Naive thymus-derived CD8-positive, alpha-beta T cell (primary cell): Measurements from ENCODE around the gene ATP4B. TPM values are rescaled to one million over a fixed set of nuclear protein-coding genes. Genes with fewer than 3 reads are reported as not detected.

Experiments
- ATAC-seq, 2 donors: fragments of 150-1000 bp; cut with Tn5 transposase in 1 of 2; sonication (Bioruptor Pico), chemical (Tn5 transposase) in 1 of 2; 1 replicate in 1 of 2; 2 replicates in 1 of 2; pipeline ENCODE4 v1.10.0; 2021; ENCODE audit warnings: mild to moderate bottlenecking in 2 of 2, moderate library complexity in 2 of 2
- POLR2A ChIA-PET: fragments of 350-600 bp; sonication (Branson Sonifier 250); formaldehyde crosslinking; loops from one replicate; lab custom pipeline; 2021; ENCODE audit warnings: antibody characterized with exemption; lab: Charles Lee
- DNase-seq, 10 donors: peaks; one replicate each; pipeline versions ENCODE4 v3.0.0 to v3.0.0-alpha.2; 2020 to 2022
- H3K27ac Mint-ChIP-seq, 10 donors: one replicate each; pipeline ENCODE4 v1.8.0; 2020 to 2022; ENCODE audit warnings: mild to moderate bottlenecking in 10 of 10, mixed read lengths in 10 of 10, moderate library complexity in 4 of 10, inconsistent platforms in 1 of 10
- H3K27me3 Mint-ChIP-seq, 5 donors: one replicate each; pipeline ENCODE4 v1.8.0; 2021 to 2022; ENCODE audit warnings: mixed read lengths in 5 of 5
- H3K36me3 Mint-ChIP-seq, 3 donors: one replicate each; pipeline ENCODE4 v1.8.0; 2020 to 2022; ENCODE audit warnings: mixed read lengths in 3 of 3, mild to moderate bottlenecking in 2 of 3, inconsistent platforms in 1 of 3
- H3K4me1 Mint-ChIP-seq, 4 donors: one replicate each; pipeline ENCODE4 v1.8.0; 2021 to 2022; ENCODE audit warnings: mixed read lengths in 4 of 4
- H3K4me3 Mint-ChIP-seq, 10 donors: one replicate each; pipeline ENCODE4 v1.8.0; 2020 to 2022; ENCODE audit warnings: mild to moderate bottlenecking in 10 of 10, mixed read lengths in 10 of 10, moderate library complexity in 6 of 10, inconsistent platforms in 1 of 10
- H3K9me3 Mint-ChIP-seq, 9 donors: one replicate each; pipeline ENCODE4 v1.8.0; 2020 to 2022; ENCODE audit warnings: mixed read lengths in 9 of 9, mild to moderate bottlenecking in 3 of 9, inconsistent platforms in 1 of 9, moderate library complexity in 1 of 9
- polyA plus RNA-seq, 3 donors: library from polyadenylated mRNA; unstranded; fragments of 300-500 nt; fragmentation: Illumina TruSeq; gene quantifications; one replicate each; pipeline ENCODE4 v1.2.3, GENCODE V29; 2021
- total RNA-seq, 8 experiments: library from RNA in 2 of 8; stranded (reverse) in 2 of 8; gene quantifications; one replicate each; pipeline ENCODE4 v1.2.3 and lab custom pipeline; 2021 to 2026

The ATP4B gene
- total and polyA plus RNA-seq, 5 experiments from 2014 or later, result not detected

- Mint-ChIP-seq H3K4me1 (peaks cover 2 to 8% (median 6%) of the 10 kb centered on the region in 4 donors), H3K27me3 (no peaks in the 10 kb centered on the region), H3K9me3 (peaks cover 0 to 4% (median 0%) of the 10 kb centered on the region in 9 donors), H3K36me3 (no peaks in the 10 kb centered on the region), H3K4me3 (no peak overlapping the region), H3K27ac (peak overlapping the region in 2 of 10 donors; percentile 41 to 59)
- DNase-seq (peak in 1 of 10 donors; percentile 4), ATAC-seq (no peak)
- POLR2A ChIA-PET, result no interaction called here
These were observed 3.8 kb downstream of the ATP4B start for GRCh38 chr13:113654175-113654560.

DNA sequence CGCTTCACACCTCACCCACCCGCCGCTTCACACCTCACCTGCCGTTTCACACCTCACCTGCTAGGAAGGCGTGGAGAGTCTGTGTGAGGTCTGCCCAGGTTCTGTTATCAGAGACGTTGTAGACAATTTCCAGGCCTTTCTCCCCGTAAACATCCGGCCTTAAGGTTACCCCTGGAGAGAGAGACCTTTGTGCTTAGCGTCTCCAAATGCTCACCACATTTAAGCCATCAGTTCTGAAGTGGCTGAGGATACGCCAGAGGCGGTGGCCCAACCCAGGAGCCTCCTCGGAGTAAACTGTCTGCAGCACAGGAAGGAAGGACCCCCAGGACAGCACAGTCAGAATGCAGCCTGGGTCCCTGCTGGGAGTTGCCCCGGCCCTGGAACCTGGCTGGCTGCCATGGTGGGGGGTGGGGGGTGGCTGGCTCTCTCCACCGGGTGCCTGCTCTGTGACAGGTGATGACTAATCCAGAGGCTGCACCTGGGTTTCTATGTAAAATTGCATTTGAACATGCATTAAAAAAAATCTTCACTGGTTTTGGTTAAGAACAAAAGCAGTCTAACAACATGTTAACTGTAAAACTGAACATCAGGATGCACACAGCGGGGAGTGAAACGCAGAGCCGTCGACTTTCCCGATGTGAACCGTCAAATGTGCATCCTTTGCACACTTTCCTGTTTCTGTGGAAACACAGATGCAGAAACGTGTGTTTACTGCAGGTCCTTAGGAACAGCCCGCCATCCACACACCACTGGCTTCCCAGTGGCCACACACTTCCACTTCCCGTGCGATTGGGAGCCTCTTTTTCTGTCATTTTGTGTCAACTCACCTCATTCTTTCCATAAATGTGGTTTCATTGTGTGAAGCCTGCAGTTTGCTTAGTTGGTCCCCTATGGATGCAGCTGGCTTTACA lies 4.5 kb downstream of the ATP4B start:
- POLR2A ChIA-PET, result no interaction called here
- peak overlapping the region in 3 of 10 donors; percentile 40 to 62 (median 59) for H3K27ac Mint-ChIP-seq
- H3K9me3 Mint-ChIP-seq, result peaks cover 0 to 4% (median 0%) of the 10 kb centered on the region in 9 donors
- H3K27me3 Mint-ChIP-seq, result no peaks in the 10 kb centered on the region
- DNase-seq (peak in 1 of 10 donors; percentile 63), ATAC-seq (no peak)
- peaks cover 2 to 8% (median 6%) of the 10 kb centered on the region in 4 donors for H3K4me1 Mint-ChIP-seq
- H3K4me3 Mint-ChIP-seq, result no peak overlapping the region
- H3K36me3 Mint-ChIP-seq, result no peaks in the 10 kb centered on the region

GRCh38 chr13:113652404-113653263 lies 5.4 kb downstream of the ATP4B start:
- POLR2A ChIA-PET, result no interaction called here
- no peaks in the 10 kb centered on the region for H3K27me3 Mint-ChIP-seq
- H3K36me3 Mint-ChIP-seq, result no peaks in the 10 kb centered on the region
- peak overlapping the region in 1 of 10 donors; percentile 62 for H3K27ac Mint-ChIP-seq
- DNase-seq (peak in 1 of 10 donors; percentile 36), ATAC-seq (no peak)
- H3K4me1 Mint-ChIP-seq, result peaks cover 6 to 15% (median 10%) of the 10 kb centered on the region in 4 donors
- no peak overlapping the region for H3K4me3 Mint-ChIP-seq
- peaks cover 0 to 4% (median 0%) of the 10 kb centered on the region in 9 donors for H3K9me3 Mint-ChIP-seq

- peaks cover 0 to 6% (median 0%) of the 10 kb centered on the region in 9 donors for H3K9me3 Mint-ChIP-seq
- no peak for ATAC-seq
- no peak overlapping the region for H3K4me3 Mint-ChIP-seq
- DNase-seq, result peak in 1 of 10 donors; percentile 38
- no peaks in the 10 kb centered on the region for H3K36me3 Mint-ChIP-seq
- no peak overlapping the region for H3K27ac Mint-ChIP-seq
- peaks cover 6 to 24% (median 19%) of the 10 kb centered on the region in 4 donors for H3K4me1 Mint-ChIP-seq
- POLR2A ChIA-PET, result no interaction called here
- H3K27me3 Mint-ChIP-seq, result no peaks in the 10 kb centered on the region
These were observed 6.2 kb downstream of the ATP4B start for GRCh38 chr13:113651511-113652403.

- Mint-ChIP-seq H3K4me1 (peaks cover 9 to 34% (median 29%) of the 10 kb centered on the region in 4 donors), H3K27ac (no peak overlapping the region), H3K4me3 (no peak overlapping the region), H3K36me3 (no peaks in the 10 kb centered on the region), H3K9me3 (peaks cover 0 to 6% (median 0%) of the 10 kb centered on the region in 9 donors), H3K27me3 (no peaks in the 10 kb centered on the region)
- ATAC-seq, result no peak
- POLR2A ChIA-PET, result no interaction called here
- peak in 1 of 10 donors; percentile 13 for DNase-seq
These were observed 7.3 kb downstream of the ATP4B start for GRCh38 chr13:113650731-113651148.

- DNase-seq (peak in 1 of 10 donors; percentile 34), ATAC-seq (no peak)
- H3K4me3 Mint-ChIP-seq, result no peak overlapping the region
- no peaks in the 10 kb centered on the region for H3K27me3 Mint-ChIP-seq
- H3K4me1 Mint-ChIP-seq, result peaks cover 9 to 37% (median 31%) of the 10 kb centered on the region in 4 donors
- POLR2A ChIA-PET, result interaction anchor here (1.2 kb wide), 1 partner anchor 16 kb away, joined by 3 read pairs; no protein-coding TSS in a partner anchor
- peak overlapping the region in 1 of 10 donors; percentile 37 for H3K27ac Mint-ChIP-seq
- H3K9me3 Mint-ChIP-seq, result peaks cover 0 to 6% (median 0%) of the 10 kb centered on the region in 9 donors
- H3K36me3 Mint-ChIP-seq, result no peaks in the 10 kb centered on the region
These were observed 7.7 kb downstream of the ATP4B start for GRCh38 chr13:113650275-113650674.

DNA sequence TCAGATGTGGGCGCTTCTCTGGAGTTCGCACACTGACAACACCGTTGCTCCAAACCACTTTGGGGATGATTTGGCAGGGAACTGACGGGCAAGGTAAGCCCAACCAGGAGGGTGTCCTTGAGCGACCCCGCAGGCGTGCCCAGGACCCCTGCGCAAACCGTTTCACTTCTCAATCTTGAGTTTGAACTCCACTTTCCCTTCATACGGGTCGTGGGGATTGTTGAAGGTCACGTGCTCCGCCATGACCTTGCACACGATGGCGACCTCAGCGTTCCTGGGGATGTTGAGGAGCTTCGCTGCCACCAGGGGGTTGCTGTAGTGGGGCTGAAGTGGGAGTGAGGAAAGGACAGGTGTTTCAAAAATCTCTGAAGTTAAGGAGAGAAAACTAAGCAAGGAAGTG lies 8.8 kb downstream of the ATP4B start:
- Mint-ChIP-seq H3K9me3 (peaks cover 0 to 6% (median 0%) of the 10 kb centered on the region in 9 donors), H3K27me3 (no peaks in the 10 kb centered on the region), H3K27ac (no peak overlapping the region), H3K36me3 (no peaks in the 10 kb centered on the region), H3K4me1 (peaks cover 9 to 36% (median 31%) of the 10 kb centered on the region in 4 donors), H3K4me3 (no peak overlapping the region)
- DNase-seq, result peak in 1 of 10 donors; percentile 6
- ATAC-seq, result no peak
- POLR2A ChIA-PET, result interaction anchor here (1.2 kb wide), 1 partner anchor 15 kb away, joined by 3 read pairs; no protein-coding TSS in a partner anchor

- DNase-seq (peak in 1 of 10 donors; percentile 6), ATAC-seq (no peak)
- H3K27ac Mint-ChIP-seq, result peak overlapping the region in 5 of 10 donors; percentile 15 to 79 (median 43)
- POLR2A ChIA-PET, result no interaction called here
- H3K27me3 Mint-ChIP-seq, result no peaks in the 10 kb centered on the region
- peaks cover 0 to 6% (median 0%) of the 10 kb centered on the region in 9 donors for H3K9me3 Mint-ChIP-seq
- no peak overlapping the region for H3K4me3 Mint-ChIP-seq
- peaks cover 7 to 30% (median 29%) of the 10 kb centered on the region in 4 donors for H3K4me1 Mint-ChIP-seq
- no peaks in the 10 kb centered on the region for H3K36me3 Mint-ChIP-seq
These were observed 9.8 kb downstream of the ATP4B start for GRCh38 chr13:113648216-113648610.

DNA sequence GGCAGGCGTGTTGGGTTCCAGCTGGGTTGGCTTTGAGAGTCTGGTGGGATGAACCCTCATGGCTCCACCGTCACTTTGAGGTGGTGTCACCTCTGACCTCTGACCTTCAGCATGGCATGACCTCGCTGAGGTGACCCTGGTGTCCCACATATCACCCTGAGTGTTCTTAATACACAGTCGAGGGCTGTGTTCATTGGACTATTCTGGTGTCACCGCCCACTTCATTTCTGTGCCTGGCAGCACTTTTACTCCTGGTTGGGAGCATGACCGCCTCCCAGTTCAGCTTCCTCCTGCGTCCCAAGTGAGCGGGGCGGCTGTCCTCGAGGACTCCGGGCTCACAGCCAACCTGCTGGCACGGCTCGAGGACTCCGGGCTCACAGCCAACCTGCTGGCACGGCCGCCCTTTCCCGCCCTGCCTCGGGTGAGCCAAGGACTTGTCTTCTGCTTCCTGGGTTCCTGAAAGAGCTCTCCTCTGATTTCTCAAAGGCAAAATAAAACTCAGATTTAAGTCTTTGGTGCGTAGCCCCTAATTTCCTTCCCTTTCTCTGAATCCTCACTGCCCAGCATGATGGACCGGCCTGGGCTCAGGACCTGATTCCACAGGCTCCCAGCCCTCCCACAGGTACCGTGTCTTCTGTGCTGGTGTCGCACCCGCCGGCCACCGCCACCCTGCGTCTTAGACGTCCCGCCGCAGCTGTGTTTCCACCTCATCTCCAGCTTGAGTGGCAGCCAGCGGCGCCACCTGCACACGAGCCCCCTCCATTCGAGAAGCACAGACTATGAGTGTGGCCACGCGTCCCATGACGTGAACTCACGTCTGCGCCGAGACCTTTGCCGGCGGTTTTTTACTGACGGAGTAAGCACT lies 10.4 kb downstream of the ATP4B start:
- Mint-ChIP-seq H3K27ac (peak overlapping the region in 9 of 10 donors; percentile 4 to 88 (median 57)), H3K9me3 (peaks cover 0 to 6% (median 0%) of the 10 kb centered on the region in 9 donors), H3K4me3 (peak overlapping the region in 5 of 10 donors; percentile 20 to 65 (median 46)), H3K4me1 (peaks cover 7 to 30% (median 29%) of the 10 kb centered on the region in 4 donors), H3K27me3 (no peaks in the 10 kb centered on the region), H3K36me3 (peaks cover 0 to under 1% (median 0%) of the 10 kb centered on the region in 3 donors)
- ATAC-seq (no peak), DNase-seq (peak in 1 of 10 donors; percentile 47)
- POLR2A ChIA-PET, result no interaction called here

GRCh38 chr13:113646921-113647340 lies 11.1 kb downstream of the ATP4B start:
- peak in 3 of 10 donors; percentile 30 to 63 (median 41) for DNase-seq
- H3K27me3 Mint-ChIP-seq, result no peaks in the 10 kb centered on the region
- peaks cover 0 to 6% (median 0%) of the 10 kb centered on the region in 9 donors for H3K9me3 Mint-ChIP-seq
- peaks cover 0 to 7% (median 5%) of the 10 kb centered on the region in 3 donors for H3K36me3 Mint-ChIP-seq
- POLR2A ChIA-PET, result no interaction called here
- peak overlapping the region in 9 of 10 donors; percentile 4 to 88 (median 57) for H3K27ac Mint-ChIP-seq
- ATAC-seq, result peak; percentile 63 to 86
- H3K4me3 Mint-ChIP-seq, result peak overlapping the region in 9 of 10 donors; percentile 5 to 65 (median 46)
- H3K4me1 Mint-ChIP-seq, result peaks cover 7 to 30% (median 29%) of the 10 kb centered on the region in 4 donors
